Calu3 (cell line): ENCODE measurements around the gene ZCCHC3. TPM values are rescaled to one million over a fixed set of nuclear protein-coding genes. Genes with fewer than 3 reads are reported as not detected.

ENCODE experiments used
- BruUV-seq: library from RNA; stranded (reverse); fragments of 400-500 nt; replicated peaks from 2 replicates; lab custom pipeline; 2021; lab: Mats Ljungman, UMichigan
- CTCF ChIA-PET: fragments of 300-600 bp; sonication (Branson Sonifier 250); formaldehyde crosslinking; loops from one replicate; lab custom pipeline; 2022; ENCODE audit warnings: antibody characterized with exemption; lab: Charles Lee
- DNase-seq: peaks from one replicate; pipeline ENCODE4 v3.0.0; 2022
- H3K27ac Mint-ChIP-seq: one replicate; pipeline ENCODE4 v1.8.0; 2022; ENCODE audit warnings: mixed read lengths; ENCODE audit not compliant: unreplicated experiment
- H3K27me3 Mint-ChIP-seq: one replicate; pipeline ENCODE4 v1.8.0; 2022; ENCODE audit warnings: mixed read lengths; ENCODE audit not compliant: unreplicated experiment
- H3K36me3 Mint-ChIP-seq: one replicate; pipeline ENCODE4 v1.8.0; 2022; ENCODE audit warnings: mild to moderate bottlenecking, moderate library complexity, mixed read lengths; ENCODE audit not compliant: insufficient read depth, unreplicated experiment
- H3K4me1 Mint-ChIP-seq: one replicate; pipeline ENCODE4 v1.8.0; 2022; ENCODE audit warnings: mild to moderate bottlenecking, low read depth, mixed read lengths; ENCODE audit not compliant: unreplicated experiment
- H3K4me3 Mint-ChIP-seq: one replicate; pipeline ENCODE4 v1.8.0; 2022; ENCODE audit warnings: mild to moderate bottlenecking, low read depth, moderate library complexity, mixed read lengths; ENCODE audit not compliant: unreplicated experiment
- H3K9me3 Mint-ChIP-seq: one replicate; pipeline ENCODE4 v1.8.0; 2022; ENCODE audit warnings: low read depth, mixed read lengths; ENCODE audit not compliant: unreplicated experiment
- intact Hi-C: fragments of 100-400 bp; cut with micrococcal nuclease; formaldehyde crosslinking; loops from one replicate; pipeline ENCODE4 v1.10.0; 2022; ENCODE audit not compliant: unreplicated experiment
- total RNA-seq: library from RNA; stranded (reverse); gene quantifications from 2 replicates; pipeline ENCODE4 v1.2.3, GENCODE V29; 2022
- TF ChIP-seq, protein P1 (sequence below): fragments of 200-600 bp; IDR thresholded peaks from one replicate; pipeline ENCODE4 v1.8.0; 2022; ENCODE audit warnings: antibody characterized with exemption; ENCODE audit not compliant: unreplicated experiment

The ZCCHC3 gene
- total RNA-seq, 1 experiment from 2014 or later = 10.9 TPM

- CTCF ChIA-PET = no interaction called here
- intact Hi-C loops = no loop called here
Observed at GRCh38 chr20:257419-257818, 40.0 kb upstream of the ZCCHC3 start, which contains the start of gene DEFB132. DEFB132 (plus strand) TSS chr20:257724; CDS start chr20:257779, 55 bp downstream.

GRCh38 chr20:258269-258858 lies 39.0 kb upstream of the ZCCHC3 start:
- H3K27ac Mint-ChIP-seq = no peak overlapping the region
- BruUV-seq = no TSS peak
- CTCF ChIA-PET = interaction anchor here (0.6 kb wide), 2 partner anchors 54 to 120 kb away, joined by 3 to 5 read pairs; no protein-coding TSS in a partner anchor
- TF ChIP-seq, protein P1, sequence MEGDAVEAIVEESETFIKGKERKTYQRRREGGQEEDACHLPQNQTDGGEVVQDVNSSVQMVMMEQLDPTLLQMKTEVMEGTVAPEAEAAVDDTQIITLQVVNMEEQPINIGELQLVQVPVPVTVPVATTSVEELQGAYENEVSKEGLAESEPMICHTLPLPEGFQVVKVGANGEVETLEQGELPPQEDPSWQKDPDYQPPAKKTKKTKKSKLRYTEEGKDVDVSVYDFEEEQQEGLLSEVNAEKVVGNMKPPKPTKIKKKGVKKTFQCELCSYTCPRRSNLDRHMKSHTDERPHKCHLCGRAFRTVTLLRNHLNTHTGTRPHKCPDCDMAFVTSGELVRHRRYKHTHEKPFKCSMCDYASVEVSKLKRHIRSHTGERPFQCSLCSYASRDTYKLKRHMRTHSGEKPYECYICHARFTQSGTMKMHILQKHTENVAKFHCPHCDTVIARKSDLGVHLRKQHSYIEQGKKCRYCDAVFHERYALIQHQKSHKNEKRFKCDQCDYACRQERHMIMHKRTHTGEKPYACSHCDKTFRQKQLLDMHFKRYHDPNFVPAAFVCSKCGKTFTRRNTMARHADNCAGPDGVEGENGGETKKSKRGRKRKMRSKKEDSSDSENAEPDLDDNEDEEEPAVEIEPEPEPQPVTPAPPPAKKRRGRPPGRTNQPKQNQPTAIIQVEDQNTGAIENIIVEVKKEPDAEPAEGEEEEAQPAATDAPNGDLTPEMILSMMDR = no peak
- peaks cover 49% of the 10 kb centered on the region for H3K27me3 Mint-ChIP-seq
- no peaks in the 10 kb centered on the region for H3K36me3 Mint-ChIP-seq
- intact Hi-C loops = no loop called here
- H3K4me1 Mint-ChIP-seq = peaks cover 7% of the 10 kb centered on the region
- H3K4me3 Mint-ChIP-seq = no peak overlapping the region
- no peak for DNase-seq
- H3K9me3 Mint-ChIP-seq = no peaks in the 10 kb centered on the region

More at GRCh38 chr20:257419-257818, 40.0 kb upstream of the ZCCHC3 start, which contains the start of gene DEFB132:
- no peak for DNase-seq
- H3K27me3 Mint-ChIP-seq = peaks cover 43% of the 10 kb centered on the region
- no peaks in the 10 kb centered on the region for H3K36me3 Mint-ChIP-seq
- TF ChIP-seq, protein P1 = no peak
- BruUV-seq = no TSS peak
- H3K4me1 Mint-ChIP-seq = peaks cover 7% of the 10 kb centered on the region
- H3K9me3 Mint-ChIP-seq = no peaks in the 10 kb centered on the region
- no peak within 1 kb of the TSS for H3K27ac Mint-ChIP-seq
- no peak within 1 kb of the TSS for H3K4me3 Mint-ChIP-seq

GRCh38 chr20:258963-259362 lies 38.4 kb upstream of the ZCCHC3 start:
- Mint-ChIP-seq H3K27ac (no peak overlapping the region), H3K4me3 (no peak overlapping the region), H3K9me3 (no peaks in the 10 kb centered on the region), H3K36me3 (no peaks in the 10 kb centered on the region), H3K27me3 (peaks cover 49% of the 10 kb centered on the region), H3K4me1 (peaks cover 7% of the 10 kb centered on the region)
- TF ChIP-seq, protein P1 = no peak
- no TSS peak for BruUV-seq
- CTCF ChIA-PET = interaction anchor here (0.6 kb wide), 2 partner anchors 53 to 119 kb away, joined by 3 to 5 read pairs; no protein-coding TSS in a partner anchor
- DNase-seq = peak; percentile 14
- intact Hi-C loops = no loop called here

DNA sequence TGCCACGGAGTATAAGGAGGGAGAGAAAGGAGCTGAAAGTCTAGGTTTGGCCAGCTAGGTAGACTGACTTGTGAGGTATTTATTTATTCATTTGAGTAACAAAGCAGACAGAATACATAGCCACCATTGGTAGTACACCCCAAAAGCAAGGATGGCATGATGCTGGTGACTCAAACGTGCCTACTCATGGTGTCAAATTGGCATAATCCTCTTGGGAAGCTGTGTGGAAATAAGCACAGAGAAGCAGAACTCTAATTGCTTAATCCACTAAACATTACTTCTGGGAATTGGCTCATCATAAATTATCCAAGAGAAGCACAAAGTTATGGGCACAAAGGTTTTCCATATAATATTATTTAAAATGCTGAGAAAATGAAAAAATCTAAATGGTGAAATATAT lies 37.4 kb upstream of the ZCCHC3 start:
- Mint-ChIP-seq H3K4me1 (peaks cover 7% of the 10 kb centered on the region), H3K36me3 (no peaks in the 10 kb centered on the region), H3K27me3 (peaks cover 49% of the 10 kb centered on the region), H3K9me3 (no peaks in the 10 kb centered on the region), H3K27ac (no peak overlapping the region), H3K4me3 (no peak overlapping the region)
- CTCF ChIA-PET = no interaction called here
- no TSS peak for BruUV-seq
- TF ChIP-seq, protein P1 = no peak
- intact Hi-C loops = no loop called here
- DNase-seq = no peak
